CD4-positive, alpha-beta T cell treated with Interferon alpha-2 for 1 hour (primary cell): ENCODE measurements around the gene ASB11.
"Not testable (repeated sequence)": the region's sequence is repeated elsewhere in the genome, so short reads cannot be mapped to it uniquely, and the experiment has no call there.

Source experiments
- DNase-seq, 2 donors: peaks; one replicate each; pipeline ENCODE4 v3.0.0-alpha.2; 2020 to 2022

ASB11 gene, protein sequence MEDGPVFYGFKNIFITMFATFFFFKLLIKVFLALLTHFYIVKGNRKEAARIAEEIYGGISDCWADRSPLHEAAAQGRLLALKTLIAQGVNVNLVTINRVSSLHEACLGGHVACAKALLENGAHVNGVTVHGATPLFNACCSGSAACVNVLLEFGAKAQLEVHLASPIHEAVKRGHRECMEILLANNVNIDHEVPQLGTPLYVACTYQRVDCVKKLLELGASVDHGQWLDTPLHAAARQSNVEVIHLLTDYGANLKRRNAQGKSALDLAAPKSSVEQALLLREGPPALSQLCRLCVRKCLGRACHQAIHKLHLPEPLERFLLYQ

DNA sequence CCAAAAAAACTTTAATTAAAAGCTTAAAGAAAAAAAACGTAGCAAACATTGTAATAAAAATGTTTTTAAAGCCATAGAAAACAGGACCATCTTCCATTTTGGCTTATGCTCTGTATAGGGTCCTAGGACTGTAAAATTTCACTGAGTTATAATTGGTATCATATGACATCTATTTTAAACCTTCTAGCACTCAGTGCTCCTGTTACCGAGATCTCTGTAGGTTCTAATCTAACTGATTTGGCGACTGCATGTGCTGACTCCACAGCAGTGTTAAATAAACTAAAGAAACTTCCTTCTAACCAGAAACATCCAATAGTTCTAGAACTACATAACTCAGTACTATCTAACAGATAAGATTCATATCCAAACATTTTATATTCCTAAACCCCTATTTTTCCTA, at the start of gene ASB11:
Gene ASB11 (minus strand): TSS at position 132 of the 400 bp plus-strand sequence. CDS start 35 bp downstream, at position 97.
- no peak for DNase-seq

DNA sequence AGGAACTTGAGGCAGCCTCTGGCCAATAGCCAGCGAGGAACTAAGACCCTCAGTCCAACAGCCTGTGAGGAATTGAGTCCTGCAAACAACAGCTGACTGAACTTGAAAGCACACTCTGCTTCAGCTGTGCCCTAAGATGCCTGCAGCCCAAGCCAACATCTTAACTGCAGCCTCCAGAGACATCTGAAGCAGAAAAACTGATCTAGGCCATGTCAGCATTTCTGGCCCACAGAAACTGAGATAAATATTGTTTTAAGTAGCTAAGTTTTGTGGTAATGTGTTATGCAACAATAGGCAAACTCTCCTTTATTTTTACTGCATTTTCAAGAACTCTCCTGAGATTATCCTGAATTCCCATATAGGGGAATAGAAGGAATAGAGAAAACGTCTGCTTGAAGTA, 44.3 kb upstream of the ASB11 start:
- DNase-seq: no peak

DNA sequence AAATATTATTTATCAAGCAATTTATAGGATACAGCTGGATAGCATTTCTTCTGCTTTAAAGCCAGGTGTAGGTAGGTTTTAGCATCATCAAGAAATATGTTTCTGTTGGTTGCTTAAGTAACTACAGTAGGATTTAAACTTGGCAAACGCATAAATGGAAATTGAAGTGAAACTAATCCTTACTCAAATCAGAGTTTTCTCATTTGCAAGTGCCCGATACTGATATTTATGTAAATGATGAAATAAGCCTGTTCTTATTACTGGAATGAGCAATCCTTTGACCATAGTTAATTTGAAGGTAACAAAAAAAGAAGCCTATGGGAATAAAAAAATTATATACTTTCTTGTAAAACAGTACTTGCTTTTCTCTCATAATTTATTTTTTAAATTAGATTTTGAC, 43.1 kb upstream of the ASB11 start:
- DNase-seq: no peak

DNA sequence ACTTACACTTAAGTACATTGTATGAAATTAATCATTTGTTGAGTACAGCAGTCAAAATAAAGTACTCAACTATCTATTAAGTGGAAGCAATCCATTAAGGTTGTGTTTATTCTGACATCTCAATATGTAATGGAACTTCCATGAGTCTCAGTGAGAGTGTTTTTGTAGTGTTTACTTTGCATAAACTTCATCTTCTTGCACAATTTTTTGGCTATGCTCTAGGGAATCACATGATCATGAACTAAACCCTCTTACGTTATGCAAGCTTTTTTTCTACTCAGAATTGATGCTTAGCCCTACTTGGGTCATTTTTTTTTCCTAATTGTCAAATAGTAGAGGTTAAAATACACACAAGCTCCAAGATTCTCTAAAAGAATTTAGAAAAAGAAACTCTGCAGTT, 41.0 kb upstream of the ASB11 start:
- no peak for DNase-seq

DNA sequence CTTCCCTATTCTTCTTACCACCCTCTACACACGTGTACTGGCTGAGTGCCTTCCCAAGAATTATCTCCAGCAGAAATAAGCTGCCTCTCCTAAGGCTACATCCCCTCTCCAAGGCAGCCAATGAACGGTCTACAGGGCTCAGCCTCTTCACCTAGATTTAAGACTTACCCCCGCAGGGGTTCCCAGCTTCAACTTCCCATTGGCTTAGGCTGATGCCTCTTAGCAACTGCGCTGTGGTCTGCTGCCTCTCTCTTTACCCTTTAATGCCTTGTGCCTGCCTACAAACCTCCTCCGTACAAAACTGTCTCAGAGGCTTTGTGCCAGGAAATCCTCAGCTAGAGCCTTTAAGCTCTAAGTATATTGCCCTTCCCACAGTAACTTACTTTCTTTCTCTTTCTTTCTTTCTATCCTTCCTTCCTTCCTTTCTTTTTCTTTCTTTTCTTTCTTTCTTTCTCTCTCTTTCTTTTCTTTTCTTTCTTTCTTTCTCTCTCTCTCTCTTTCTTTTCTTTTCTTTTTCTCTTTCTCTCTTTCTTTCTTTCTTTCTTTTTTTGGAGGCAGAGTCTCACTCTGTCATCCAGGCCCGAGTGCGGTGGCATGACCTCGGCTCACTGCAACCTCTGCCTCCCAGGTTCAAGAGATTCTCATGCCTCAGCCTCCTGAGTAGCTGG, 35.0 kb upstream of the ASB11 start:
- no peak for DNase-seq

DNA sequence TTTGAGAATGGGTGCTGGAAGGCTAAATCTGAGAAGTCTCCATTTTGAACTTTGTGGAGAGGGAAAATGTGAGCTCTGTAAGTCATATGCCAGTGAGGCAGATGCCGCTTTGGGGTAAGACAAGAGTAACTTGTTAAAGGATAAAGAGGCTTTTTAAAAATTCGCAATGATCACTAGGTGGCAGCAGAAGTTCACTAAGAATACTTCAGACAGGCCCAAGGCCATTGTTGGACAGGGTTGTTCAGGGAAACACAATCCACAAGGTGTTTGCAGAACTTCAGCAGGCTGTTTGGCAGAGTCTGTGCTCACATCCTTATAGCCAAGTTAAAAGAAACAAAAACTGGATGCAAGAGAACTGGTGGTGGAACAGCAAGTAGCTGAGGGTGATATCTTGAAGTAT, 33.6 kb upstream of the ASB11 start:
- DNase-seq: peak in 1 of 2 donors; percentile 39

DNA sequence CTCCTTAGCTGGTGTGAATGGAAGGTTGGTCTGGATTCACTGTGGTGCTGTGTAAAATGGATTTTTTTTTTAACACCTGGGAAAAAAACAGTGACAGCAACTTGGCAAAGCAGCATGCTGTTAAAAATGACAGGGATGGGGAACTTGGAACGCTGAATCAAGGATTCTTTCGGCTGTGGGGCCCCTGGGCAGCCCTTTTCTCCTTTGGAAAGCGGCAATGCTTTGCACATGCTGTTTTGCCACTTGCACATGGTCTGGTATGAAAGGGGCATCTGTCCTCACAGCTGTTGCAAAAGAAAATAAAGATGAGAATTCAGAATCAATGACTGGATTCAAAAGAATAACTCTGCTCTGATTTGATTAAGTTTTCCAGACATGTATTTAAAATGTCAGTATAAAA, 30.5 kb upstream of the ASB11 start:
- DNase-seq: no peak

DNA sequence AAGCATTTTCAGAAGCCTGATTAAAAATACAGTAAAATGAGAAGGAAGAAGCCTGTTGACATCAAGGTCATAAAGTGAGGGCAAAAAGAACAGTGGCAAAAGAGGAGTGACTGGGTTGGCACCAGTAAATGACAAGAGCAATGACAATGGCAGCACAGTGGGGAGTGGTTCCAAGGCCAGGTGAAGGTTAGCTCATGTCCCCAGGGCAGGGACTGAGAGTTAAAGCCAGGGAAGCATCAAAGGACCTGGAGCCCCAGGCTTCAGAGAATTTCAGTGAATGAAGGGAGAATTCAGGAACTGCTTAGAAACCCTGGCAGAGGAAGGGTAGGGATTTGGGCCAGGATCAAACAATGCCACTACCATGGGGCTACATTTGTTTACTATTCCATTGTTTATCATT, 28.7 kb upstream of the ASB11 start:
- DNase-seq: no peak

DNA sequence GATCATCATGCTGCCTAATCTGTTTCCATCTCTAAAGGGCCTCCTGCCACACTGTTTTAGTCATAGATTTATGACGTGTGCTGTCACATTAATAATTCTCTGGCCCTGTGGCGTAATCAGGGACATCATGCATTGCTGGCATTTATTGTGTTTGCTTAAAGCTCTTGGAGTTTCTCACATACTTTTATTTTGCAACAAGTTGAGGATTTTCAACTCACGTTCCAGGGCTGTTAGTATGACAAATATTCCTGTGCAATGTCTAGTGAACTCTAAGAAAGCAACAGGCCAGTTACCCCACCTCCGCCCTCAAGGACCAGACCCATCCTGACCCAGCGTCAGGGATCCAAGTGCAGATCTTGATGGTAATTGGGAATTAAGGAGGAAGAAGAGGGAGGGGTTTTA, 27.6 kb upstream of the ASB11 start:
- DNase-seq: no peak

DNA sequence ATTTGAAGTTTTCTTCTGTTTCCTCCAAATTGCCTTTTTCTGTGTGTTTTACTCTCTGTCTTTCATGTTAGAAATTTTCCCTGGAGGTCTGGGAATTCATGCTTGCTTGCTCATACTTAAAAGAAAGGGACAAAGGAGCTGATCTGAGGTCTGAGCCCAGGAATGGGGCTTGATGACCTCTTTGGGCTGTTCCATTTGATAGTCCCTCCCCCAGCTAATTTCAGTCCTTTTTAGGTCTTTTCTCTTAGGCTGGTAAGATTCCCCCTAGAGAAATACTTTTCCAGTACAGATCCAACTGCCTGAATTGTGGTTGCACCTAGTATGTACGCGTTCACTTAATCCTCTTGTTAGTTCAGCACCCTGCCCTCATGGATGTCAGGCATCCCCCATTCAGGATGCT, 25.4 kb upstream of the ASB11 start:
- DNase-seq: no peak

DNA sequence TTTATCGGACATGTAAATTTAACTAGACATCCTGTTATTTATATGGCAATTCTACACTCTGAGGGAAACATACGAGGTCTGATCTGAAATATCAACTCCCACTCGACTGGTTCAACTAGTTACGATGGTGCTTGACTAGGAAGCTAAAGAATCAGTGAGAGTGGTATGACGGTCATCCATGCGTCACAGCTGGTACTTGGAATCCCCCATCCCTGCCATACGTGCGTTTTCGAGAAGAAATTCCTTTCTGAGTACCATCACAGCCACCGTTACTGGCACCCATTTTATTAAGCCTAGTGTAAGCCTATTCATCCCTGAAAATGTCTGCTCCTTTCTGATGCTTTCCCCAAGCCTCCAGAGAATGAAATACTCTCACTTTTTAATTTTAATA, 20.6 kb upstream of the ASB11 start:
- peak; percentile 74 to 75 for DNase-seq

DNA sequence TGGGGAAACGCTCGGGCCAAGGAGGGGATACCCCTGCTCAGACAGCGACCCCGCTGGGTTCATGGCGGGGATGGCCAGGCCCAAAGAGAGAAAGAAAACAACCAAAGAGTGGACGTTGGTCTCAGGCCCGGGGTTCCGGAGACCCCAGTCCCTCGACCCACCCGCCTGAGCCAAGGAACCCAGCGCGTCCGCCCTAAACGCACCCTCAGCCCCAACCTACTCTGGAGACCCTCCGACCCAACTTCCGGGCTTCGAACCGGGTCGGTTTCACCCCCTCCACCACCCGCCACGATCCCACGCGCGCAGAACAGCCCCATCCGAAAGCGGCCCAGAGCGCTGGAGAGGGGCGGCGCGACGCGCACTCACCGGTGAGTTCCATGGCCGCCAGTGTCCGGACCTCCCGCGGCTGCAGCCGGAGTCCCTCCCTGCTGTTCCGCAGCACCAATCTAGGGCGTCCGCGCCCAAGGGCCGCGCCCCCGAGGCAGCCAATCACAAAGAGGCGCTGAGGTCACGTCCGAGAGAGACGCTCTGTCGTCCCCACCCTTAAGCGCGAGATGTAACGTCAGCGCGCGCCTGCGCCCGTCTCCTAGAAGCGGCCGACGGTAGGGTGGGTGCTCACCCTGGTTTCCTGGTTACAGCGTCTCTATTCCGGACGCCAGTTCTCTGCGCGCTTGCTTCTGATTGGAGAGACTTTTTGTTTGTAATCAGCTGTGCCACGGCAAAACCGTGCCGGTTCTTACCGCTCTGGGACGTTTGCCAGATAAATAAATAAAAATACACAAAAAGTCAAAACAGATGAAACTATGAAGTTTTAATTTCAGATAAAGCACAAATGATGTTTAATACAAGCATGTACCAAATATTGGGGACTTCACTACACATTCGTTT, 19.9 kb upstream of the ASB11 start, which contains the start of gene PIGA:
Gene PIGA (minus strand): TSS at position 389 of the 888 bp plus-strand sequence. CDS start 3,593 bp downstream, outside the sequence.
- DNase-seq: peak; percentile 95

DNA sequence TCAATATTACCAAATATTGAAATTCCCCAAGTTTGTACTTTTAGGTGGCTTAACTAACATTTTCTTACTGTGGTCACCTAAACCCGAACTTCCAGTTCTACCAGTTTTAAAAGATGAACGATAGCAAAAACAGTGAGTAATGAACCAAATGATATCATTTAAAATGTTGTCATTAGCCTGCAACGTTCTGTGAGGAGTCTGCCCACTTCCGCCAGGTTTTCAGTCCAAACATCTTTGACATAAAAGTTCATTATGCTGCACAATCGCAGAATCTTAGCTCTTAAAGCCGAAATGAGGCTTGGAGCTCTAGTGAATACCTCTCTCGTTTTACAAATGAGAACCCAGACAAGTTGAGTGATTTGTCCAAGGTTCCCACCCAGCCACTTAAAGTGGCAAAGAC, 19.1 kb upstream of the ASB11 start:
- DNase-seq: peak in 1 of 2 donors; percentile 52

DNA sequence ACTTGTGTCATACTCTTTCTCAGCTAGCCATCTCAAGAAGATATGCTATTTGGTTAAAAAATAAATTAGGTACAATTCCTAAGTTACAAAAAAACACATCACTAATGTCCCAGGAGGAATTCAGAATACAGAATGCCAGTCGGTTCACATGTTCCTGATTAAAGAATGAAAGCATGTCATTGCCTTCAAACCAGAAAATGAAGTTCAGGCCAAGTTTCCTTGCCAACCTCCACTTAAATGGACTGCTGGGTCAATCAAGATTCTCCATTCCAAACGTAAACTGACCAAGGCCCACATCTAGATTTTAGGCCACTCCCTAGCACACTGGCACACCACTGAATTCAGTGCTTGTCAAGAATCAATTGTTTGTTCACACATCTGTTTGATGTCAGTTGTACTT, 13.4 kb upstream of the ASB11 start:
- no peak for DNase-seq

DNA sequence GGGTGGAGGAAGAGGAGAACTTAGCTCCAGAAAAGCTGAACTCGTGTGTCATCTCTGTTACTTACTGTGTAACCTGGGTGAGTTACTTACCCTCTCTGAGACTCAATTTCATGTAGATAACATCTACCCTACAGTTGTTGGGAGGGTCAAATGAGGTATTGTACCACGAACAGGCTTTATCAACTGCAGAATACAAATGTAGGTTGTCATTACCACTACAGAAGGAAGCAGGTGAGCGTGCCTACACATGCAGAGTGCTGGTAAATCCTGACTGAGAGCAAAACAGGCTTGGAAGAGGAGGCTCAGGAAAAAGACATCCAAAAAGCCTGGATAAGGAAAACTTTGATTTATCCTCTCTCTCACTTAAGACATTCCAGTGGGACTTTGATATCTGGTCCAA, 12.7 kb upstream of the ASB11 start:
- DNase-seq: no peak

DNA sequence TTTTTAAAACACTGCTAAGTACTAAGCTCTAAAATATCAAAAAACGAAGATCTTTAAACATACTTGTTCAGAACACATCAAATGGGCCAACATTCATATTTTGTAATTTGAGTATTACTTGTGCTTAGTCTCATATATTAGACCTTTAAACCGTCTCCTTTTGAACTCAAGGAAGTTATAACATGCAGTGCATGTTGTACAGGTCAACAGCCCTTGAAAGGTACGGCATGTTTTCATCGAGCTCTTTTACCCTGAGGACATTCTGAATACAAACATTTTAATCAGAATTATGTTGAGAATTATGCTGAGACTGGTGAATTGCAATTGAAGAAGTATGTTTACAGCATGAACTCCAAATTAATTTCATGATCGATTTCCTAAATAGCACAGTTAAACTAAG, 7.0 kb upstream of the ASB11 start:
- DNase-seq: no peak

DNA sequence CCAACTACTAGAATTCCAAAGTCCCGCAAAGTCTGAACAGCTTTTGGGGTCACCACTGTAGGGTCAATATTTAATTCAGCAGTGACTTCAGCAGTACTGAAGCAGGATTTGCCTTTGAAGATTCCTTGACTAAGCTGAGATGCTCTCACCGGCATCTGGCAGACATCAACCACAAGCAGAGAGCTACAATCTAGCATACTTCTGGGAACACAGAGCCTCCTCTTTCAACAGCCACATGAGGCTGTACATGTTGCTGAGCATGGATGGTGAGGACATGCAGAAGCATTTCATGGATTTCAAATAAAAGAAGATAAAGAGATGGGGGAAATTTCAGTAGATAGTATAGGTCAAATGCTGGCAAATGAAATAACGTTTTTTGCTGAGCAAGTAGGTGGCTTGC, 6.6 kb upstream of the ASB11 start:
- DNase-seq: no peak

DNA sequence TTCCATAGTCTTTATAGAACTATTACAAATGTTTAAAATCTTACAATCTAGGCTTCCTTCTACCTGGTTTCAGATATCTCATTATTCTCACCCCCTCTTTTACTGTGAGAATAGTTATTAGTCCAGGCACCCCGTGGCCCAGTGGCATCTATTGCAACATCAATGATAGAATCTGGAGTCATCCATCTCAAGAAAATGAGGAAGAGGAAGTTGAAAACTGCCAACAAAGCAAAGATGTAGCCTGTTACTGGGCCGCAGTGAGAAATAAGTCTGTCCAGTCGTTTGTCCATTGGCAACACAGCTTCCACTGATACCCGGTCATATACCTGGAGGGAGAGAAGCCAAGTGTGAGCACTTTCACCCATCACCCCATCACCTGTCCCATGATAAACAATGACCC, 6.0 kb upstream of the ASB11 start:
- peak in 1 of 2 donors; percentile 16 for DNase-seq

DNA sequence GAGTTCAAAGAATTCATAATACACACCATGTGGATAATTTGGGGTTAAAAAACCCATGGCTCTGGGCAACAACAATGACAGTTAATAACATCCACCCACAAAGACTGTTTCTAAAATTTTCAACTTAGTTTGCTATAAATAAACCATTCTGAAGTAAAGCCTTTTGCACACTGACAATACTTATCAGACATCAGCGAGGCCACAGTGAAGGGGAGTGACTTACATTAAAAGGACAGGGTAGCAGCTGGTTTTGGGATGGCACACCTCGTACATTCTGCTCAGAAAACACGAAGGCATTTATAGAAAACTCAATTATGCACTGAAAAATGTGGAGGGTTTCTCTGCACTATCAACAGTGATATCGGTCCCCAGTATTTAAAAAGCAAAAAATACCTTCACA, 4.9 kb upstream of the ASB11 start:
- DNase-seq: no peak

DNA sequence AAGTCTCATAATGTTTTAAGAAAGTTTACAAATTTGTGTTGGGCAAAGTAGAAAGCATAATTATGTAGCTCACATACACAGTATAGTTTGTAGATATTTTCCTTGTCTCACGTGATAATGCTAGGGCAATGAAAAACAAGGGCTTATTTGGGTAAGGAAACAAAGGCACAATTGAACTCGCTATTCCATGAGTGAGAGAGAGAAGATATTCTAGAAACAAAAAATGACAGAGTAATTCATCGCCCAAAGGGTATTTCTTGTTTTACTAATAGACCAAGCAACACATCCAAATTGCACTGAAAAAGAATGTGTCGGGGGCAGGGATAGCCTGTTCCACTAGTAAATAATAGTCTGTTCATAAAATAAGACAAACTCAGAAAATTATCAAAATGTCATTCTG, 3.6 kb upstream of the ASB11 start:
- no peak for DNase-seq

DNA sequence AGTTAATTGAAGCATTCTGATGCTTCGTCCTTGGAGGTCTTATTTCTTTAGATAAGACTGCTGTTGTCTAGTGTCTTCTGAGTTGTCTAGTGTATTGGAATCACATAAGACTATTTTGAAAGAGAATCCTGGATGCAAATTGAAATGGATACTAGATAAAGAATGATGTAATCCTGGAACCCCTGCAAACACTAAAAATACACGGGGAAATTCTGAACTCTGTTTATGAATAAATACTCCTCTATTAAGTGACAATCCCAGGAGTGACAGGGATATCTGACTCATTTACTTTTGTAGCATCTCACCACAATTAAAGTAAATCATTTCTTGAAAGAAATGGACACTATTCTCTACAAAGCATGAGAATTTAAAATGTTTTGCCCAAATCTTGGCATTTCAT, 968 bp downstream of the ASB11 start:
- no peak for DNase-seq

DNA sequence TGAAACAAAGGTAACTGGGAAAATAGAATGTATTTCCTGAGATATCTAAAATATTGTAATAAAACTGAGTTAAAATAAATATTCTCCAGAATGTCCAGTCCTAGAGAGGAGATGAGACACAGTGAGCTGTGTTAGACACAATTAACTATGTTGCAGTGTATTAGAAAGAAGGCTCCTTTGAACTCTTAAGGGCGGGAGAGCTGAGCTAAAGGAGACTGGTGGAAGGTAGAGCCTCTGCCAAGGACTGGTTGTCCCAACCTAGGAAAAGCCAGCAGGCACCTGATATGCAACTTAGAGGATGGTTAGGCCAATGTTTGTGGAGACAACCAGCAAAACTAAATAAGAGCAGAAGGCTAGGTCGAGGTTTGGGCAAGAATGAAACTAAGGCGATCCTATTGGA, 4.3 kb downstream of the ASB11 start:
- no peak for DNase-seq

DNA sequence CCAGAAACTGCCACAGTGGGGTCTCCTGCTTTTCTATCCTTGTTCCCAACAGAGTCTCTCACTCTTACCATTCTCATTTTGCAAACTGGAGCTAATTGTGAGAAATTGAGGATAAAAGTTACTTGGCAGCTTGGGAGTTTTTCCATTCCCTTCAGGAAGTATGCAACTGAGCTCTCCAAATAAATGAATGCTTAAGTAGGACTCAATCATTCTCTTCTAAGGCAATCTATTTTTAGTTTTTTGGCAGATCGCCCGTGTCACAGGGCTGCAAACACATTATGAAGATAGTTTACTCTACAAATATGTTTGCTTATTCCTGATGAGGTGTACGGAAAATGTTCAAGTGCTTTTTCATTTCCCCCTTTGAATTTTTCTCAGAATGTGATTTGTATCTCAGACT, 5.3 kb downstream of the ASB11 start:
- DNase-seq: no peak

DNA sequence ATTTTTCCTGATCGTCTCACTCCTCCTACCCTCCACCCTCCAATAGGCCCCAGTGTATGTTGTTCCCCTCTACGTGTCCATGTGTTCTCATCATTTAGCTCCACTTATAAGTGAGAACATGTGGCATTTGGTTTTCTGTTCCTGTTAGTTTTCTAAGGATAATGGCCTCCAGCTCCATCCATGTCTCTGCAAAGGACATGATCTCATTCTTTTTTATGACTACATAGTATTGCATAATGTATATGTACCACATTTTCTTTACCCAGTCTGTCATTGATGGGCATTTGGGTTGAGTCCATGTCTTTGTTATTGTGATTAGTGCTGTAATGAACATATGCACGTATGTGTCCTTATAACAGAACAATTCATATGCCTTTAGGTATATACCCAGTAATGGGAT, 9.5 kb downstream of the ASB11 start:
- DNase-seq: not testable (repeated sequence)
